ENCODE data around the gene FOSB. TPM values are rescaled to one million over a fixed set of nuclear protein-coding genes. Genes with fewer than 3 reads are reported as not detected.
A peak's percentile ranks its signal among the peaks of the same experiment; 100 is the strongest.

Gene FOSB
- total RNA-seq, 1 donor from 2014 or later = 13.3 TPM

GRCh38 chr19:45485305-45486077, 17.7 kb downstream of the FOSB start:
- Histone ChIP-seq H4K20me1 (ENCODE audit: insufficient read depth, low read length) (no peaks in the 10 kb centered on the region), H3K36me3 (ENCODE audit: insufficient read depth, low read length) (no peaks in the 10 kb centered on the region), H3K79me2 (ENCODE audit: insufficient read depth, low read length) (no peaks in the 10 kb centered on the region), H2AFZ (ENCODE audit: low read depth, low read length) (peak overlapping the region; percentile 79), H3K9me3 (ENCODE audit: insufficient read depth, low read depth, low read length) (no peaks in the 10 kb centered on the region), H3K4me1 (ENCODE audit: insufficient read depth, low read length) (no peaks in the 10 kb centered on the region), H3K9ac (ENCODE audit: low read length) (peak overlapping the region; percentile 78), H3K27ac (ENCODE audit: low read depth, low read length) (peak overlapping the region; percentile 54), H3K4me2 (ENCODE audit: low read length) (peak overlapping the region; percentile 89), H3K27me3 (ENCODE audit: insufficient read depth, low read length) (no peaks in the 10 kb centered on the region), H3K4me3 (ENCODE audit: insufficient read depth, low read depth, low read length) (peak overlapping the region; percentile 57)
- no peak for FAIRE-seq
- TF ChIP-seq EZH2 (IDR thresholded peaks at IDR 0.05; ENCODE audit: insufficient read depth, low read length) (no peak), CTCF (IDR thresholded peaks at IDR 0.05; ENCODE audit: insufficient read depth, low read depth, low read length) (peak; percentile 80)
- peak overlapping the region; percentile 86 for H3K4me3 Mint-ChIP-seq (ENCODE audit: unreplicated experiment)
- peak; percentile 79 for DNase-seq (ENCODE audit: low read depth)
- H3K27ac Mint-ChIP-seq (ENCODE audit: unreplicated experiment) = peak overlapping the region; percentile 69
- no peaks in the 10 kb centered on the region for H3K27me3 Mint-ChIP-seq (ENCODE audit: low read depth, unreplicated experiment)
- no peaks in the 10 kb centered on the region for H3K4me1 Mint-ChIP-seq (ENCODE audit: low read depth, unreplicated experiment)
- no peaks in the 10 kb centered on the region for H3K9me3 Mint-ChIP-seq (ENCODE audit: unreplicated experiment)
- peaks cover 5% of the 10 kb centered on the region for H3K36me3 Mint-ChIP-seq (ENCODE audit: low read depth, unreplicated experiment)

- no peak for DNase-seq (ENCODE audit: low read depth)
- H2AFZ ChIP-seq (ENCODE audit: low read depth, low read length) = no peak overlapping the region
- no peak overlapping the region for H3K27ac Mint-ChIP-seq (ENCODE audit: unreplicated experiment)
- H3K27ac ChIP-seq (ENCODE audit: low read depth, low read length) = no peak overlapping the region
- no peaks in the 10 kb centered on the region for H4K20me1 ChIP-seq (ENCODE audit: insufficient read depth, low read length)
- no peak overlapping the region for H3K4me3 ChIP-seq (ENCODE audit: insufficient read depth, low read depth, low read length)
- TF ChIP-seq EZH2 (IDR thresholded peaks at IDR 0.05; ENCODE audit: insufficient read depth, low read length) = no peak
- TF ChIP-seq CTCF (IDR thresholded peaks at IDR 0.05; ENCODE audit: insufficient read depth, low read depth, low read length) = no peak
- H3K79me2 ChIP-seq (ENCODE audit: insufficient read depth, low read length) = no peaks in the 10 kb centered on the region
- FAIRE-seq = no peak
- H3K9ac ChIP-seq (ENCODE audit: low read length) = no peak overlapping the region
- H3K4me3 Mint-ChIP-seq (ENCODE audit: unreplicated experiment) = no peak overlapping the region
- no peaks in the 10 kb centered on the region for H3K27me3 ChIP-seq (ENCODE audit: insufficient read depth, low read length)
- H3K36me3 Mint-ChIP-seq (ENCODE audit: low read depth, unreplicated experiment) = peaks cover 5% of the 10 kb centered on the region
- no peaks in the 10 kb centered on the region for H3K27me3 Mint-ChIP-seq (ENCODE audit: low read depth, unreplicated experiment)
- no peaks in the 10 kb centered on the region for H3K36me3 ChIP-seq (ENCODE audit: insufficient read depth, low read length)
- peaks cover 5% of the 10 kb centered on the region for H3K4me1 Mint-ChIP-seq (ENCODE audit: low read depth, unreplicated experiment)
- H3K9me3 Mint-ChIP-seq (ENCODE audit: unreplicated experiment) = no peaks in the 10 kb centered on the region
- H3K4me1 ChIP-seq (ENCODE audit: insufficient read depth, low read length) = no peaks in the 10 kb centered on the region
- H3K4me2 ChIP-seq (ENCODE audit: low read length) = no peak overlapping the region
- H3K9me3 ChIP-seq (ENCODE audit: insufficient read depth, low read depth, low read length) = no peaks in the 10 kb centered on the region
These were observed 20.9 kb downstream of the FOSB start for GRCh38 chr19:45488708-45489107.

- no peak for DNase-seq (ENCODE audit: low read depth)
- H3K79me2 ChIP-seq (ENCODE audit: insufficient read depth, low read length) = no peaks in the 10 kb centered on the region
- Mint-ChIP-seq H3K4me1 (ENCODE audit: low read depth, unreplicated experiment) (peaks cover 5% of the 10 kb centered on the region), H3K27ac (ENCODE audit: unreplicated experiment) (no peak overlapping the region), H3K36me3 (ENCODE audit: low read depth, unreplicated experiment) (peaks cover 5% of the 10 kb centered on the region), H3K27me3 (ENCODE audit: low read depth, unreplicated experiment) (no peaks in the 10 kb centered on the region), H3K4me3 (ENCODE audit: unreplicated experiment) (no peak overlapping the region), H3K9me3 (ENCODE audit: unreplicated experiment) (no peaks in the 10 kb centered on the region)
- no peak overlapping the region for H3K9ac ChIP-seq (ENCODE audit: low read length)
- no peaks in the 10 kb centered on the region for H3K4me1 ChIP-seq (ENCODE audit: insufficient read depth, low read length)
- no peak overlapping the region for H3K4me3 ChIP-seq (ENCODE audit: insufficient read depth, low read depth, low read length)
- H3K4me2 ChIP-seq (ENCODE audit: low read length) = no peak overlapping the region
- no peak overlapping the region for H2AFZ ChIP-seq (ENCODE audit: low read depth, low read length)
- H3K27ac ChIP-seq (ENCODE audit: low read depth, low read length) = no peak overlapping the region
- no peaks in the 10 kb centered on the region for H3K27me3 ChIP-seq (ENCODE audit: insufficient read depth, low read length)
- no peaks in the 10 kb centered on the region for H3K9me3 ChIP-seq (ENCODE audit: insufficient read depth, low read depth, low read length)
- H4K20me1 ChIP-seq (ENCODE audit: insufficient read depth, low read length) = no peaks in the 10 kb centered on the region
- TF ChIP-seq EZH2 (IDR thresholded peaks at IDR 0.05; ENCODE audit: insufficient read depth, low read length) (no peak), CTCF (IDR thresholded peaks at IDR 0.05; ENCODE audit: insufficient read depth, low read depth, low read length) (no peak)
- no peaks in the 10 kb centered on the region for H3K36me3 ChIP-seq (ENCODE audit: insufficient read depth, low read length)
- FAIRE-seq = no peak
These were observed 21.5 kb downstream of the FOSB start for GRCh38 chr19:45489216-45489855.
